Astrocyte (in vitro differentiated cells and primary cell): ENCODE results near the gene OSBPL6.

Experiments used
- EZH2 ChIP-seq: IDR thresholded peaks from 2 replicates; pipeline ENCODE4 v1.6.1; 2012; ENCODE audit warnings: mild to moderate bottlenecking, low read length, inconsistent platforms; ENCODE audit not compliant: insufficient read depth
- TF ChIP-seq, protein P1 (sequence below): IDR thresholded peaks from 2 replicates; pipeline ENCODE4 v1.5.1; 2011; ENCODE audit warnings: low read depth, mild to moderate bottlenecking, inconsistent platforms, low read length, moderate library complexity; ENCODE audit not compliant: insufficient read depth

DNA sequence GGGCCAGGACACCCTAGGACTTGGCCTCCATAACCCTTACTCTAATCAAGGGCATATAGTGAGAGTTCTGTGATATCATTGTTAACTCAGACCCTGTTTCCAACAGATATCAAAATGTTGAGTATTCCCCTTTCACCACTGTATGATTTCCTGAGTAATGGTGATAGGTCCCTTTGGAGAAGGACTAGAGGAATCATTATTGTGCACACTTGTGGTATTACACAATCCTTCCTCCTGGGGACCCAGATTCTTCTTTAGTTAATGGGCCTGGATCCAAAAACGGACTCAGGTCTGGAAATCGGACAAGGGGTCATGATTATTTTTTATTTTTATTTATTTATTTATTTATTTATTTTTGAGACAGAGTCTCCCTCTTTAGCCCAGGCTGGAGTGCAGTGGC is 233.1 kb downstream of the OSBPL6 start:
- TF ChIP-seq, protein P1, sequence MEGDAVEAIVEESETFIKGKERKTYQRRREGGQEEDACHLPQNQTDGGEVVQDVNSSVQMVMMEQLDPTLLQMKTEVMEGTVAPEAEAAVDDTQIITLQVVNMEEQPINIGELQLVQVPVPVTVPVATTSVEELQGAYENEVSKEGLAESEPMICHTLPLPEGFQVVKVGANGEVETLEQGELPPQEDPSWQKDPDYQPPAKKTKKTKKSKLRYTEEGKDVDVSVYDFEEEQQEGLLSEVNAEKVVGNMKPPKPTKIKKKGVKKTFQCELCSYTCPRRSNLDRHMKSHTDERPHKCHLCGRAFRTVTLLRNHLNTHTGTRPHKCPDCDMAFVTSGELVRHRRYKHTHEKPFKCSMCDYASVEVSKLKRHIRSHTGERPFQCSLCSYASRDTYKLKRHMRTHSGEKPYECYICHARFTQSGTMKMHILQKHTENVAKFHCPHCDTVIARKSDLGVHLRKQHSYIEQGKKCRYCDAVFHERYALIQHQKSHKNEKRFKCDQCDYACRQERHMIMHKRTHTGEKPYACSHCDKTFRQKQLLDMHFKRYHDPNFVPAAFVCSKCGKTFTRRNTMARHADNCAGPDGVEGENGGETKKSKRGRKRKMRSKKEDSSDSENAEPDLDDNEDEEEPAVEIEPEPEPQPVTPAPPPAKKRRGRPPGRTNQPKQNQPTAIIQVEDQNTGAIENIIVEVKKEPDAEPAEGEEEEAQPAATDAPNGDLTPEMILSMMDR, result no peak
- TF ChIP-seq EZH2, result no peak
